H1 (cell line): ENCODE data around the gene SLC2A14. TPM values are rescaled to one million over a fixed set of nuclear protein-coding genes. Genes with fewer than 3 reads are reported as not detected.

ENCODE experiments used
- CTCF ChIA-PET: fragments of 300-600 bp; sonication (Branson Sonifier 250); formaldehyde crosslinking; loops from one replicate; lab custom pipeline; 2021; ENCODE audit not compliant: partially characterized antibody; lab: Charles Lee
- POLR2A ChIA-PET: fragments of 300-600 bp; sonication (Branson Sonifier 250); formaldehyde crosslinking; loops from one replicate; lab custom pipeline; 2021; ENCODE audit warnings: inconsistent platforms; ENCODE audit not compliant: partially characterized antibody; lab: Charles Lee
- DNase-seq, 2 experiments: peaks; one replicate each; pipeline versions ENCODE4 v3.0.0 to v3.0.0-alpha.2; 2010 to 2022; ENCODE audit warnings: low spot score in 2 of 2, low read depth in 1 of 2, mixed read lengths in 1 of 2
- FAIRE-seq: peaks from 2 replicates; lab custom pipeline; 2011; peaks lifted over from hg19 to GRCh38; lab: Jason Lieb, UNC
- H2AFZ ChIP-seq: 2 replicates; pipeline ENCODE4 v1.8.1; 2012; ENCODE audit warnings: low read length, inconsistent platforms
- H2AK5ac ChIP-seq: 2 replicates; pipeline ENCODE4 v1.6.1; 2013; ENCODE audit warnings: low read depth, low read length
- H2BK120ac ChIP-seq: replicated peaks from 2 replicates; pipeline ENCODE3; 2013; ENCODE audit warnings: low read depth, low read length, inconsistent platforms
- H2BK12ac ChIP-seq: 2 replicates; pipeline ENCODE4 v1.6.1; 2013; ENCODE audit warnings: low read depth, low read length
- H2BK15ac ChIP-seq: 2 replicates; pipeline ENCODE4 v1.6.1; 2013; ENCODE audit warnings: low read length
- H2BK20ac ChIP-seq: 2 replicates; pipeline ENCODE4 v1.6.1; 2013; ENCODE audit warnings: low read length
- H2BK5ac ChIP-seq: 2 replicates; pipeline ENCODE4 v1.6.1; 2013; ENCODE audit warnings: low read depth, low read length
- H3K14ac ChIP-seq: 2 replicates; pipeline ENCODE4 v1.6.1; 2013; ENCODE audit warnings: inconsistent platforms; ENCODE audit not compliant: insufficient read length
- H3K18ac ChIP-seq: 2 replicates; pipeline ENCODE4 v1.6.1; 2013; ENCODE audit warnings: low read length; ENCODE audit errors: extremely low read depth
- H3K23ac ChIP-seq: 2 replicates; pipeline ENCODE4 v1.6.1; 2013; ENCODE audit warnings: inconsistent platforms; ENCODE audit not compliant: insufficient read length
- H3K23me2 ChIP-seq: 2 replicates; pipeline ENCODE4 v1.6.1; 2013; ENCODE audit warnings: low read depth, low read length
- H3K27ac ChIP-seq: 2 replicates; pipeline ENCODE4 v1.6.1; 2011; ENCODE audit warnings: low read depth, low read length, inconsistent platforms
- H3K27me3 ChIP-seq, 4 experiments: replicated peaks in 1 of 4; 1 replicate in 1 of 4; 2 replicates in 3 of 4; pipeline versions ENCODE4 v1.6.1 to v1.8.1; 2011 to 2013; ENCODE audit warnings: low read length in 3 of 4, mild to moderate bottlenecking in 3 of 4, inconsistent platforms in 2 of 4, mixed read lengths in 2 of 4, moderate library complexity in 1 of 4; ENCODE audit not compliant: control insufficient read depth in 3 of 4, insufficient read depth in 3 of 4; ENCODE audit errors: extremely low read depth in 1 of 4
- H3K36me3 ChIP-seq, 4 experiments: 2 replicates each; pipeline versions ENCODE4 v1.6.1 to v1.8.1; 2011 to 2013; ENCODE audit warnings: mild to moderate bottlenecking in 4 of 4, low read length in 3 of 4, moderate library complexity in 2 of 4, control low read depth in 1 of 4, inconsistent platforms in 1 of 4; ENCODE audit not compliant: insufficient read depth in 4 of 4, control insufficient read depth in 2 of 4
- H3K4ac ChIP-seq: replicated peaks from 2 replicates; pipeline ENCODE3; 2013; ENCODE audit warnings: low read length, low read depth, mixed read lengths, inconsistent platforms; ENCODE audit not compliant: insufficient read length
- H3K4me1 ChIP-seq, 4 experiments: replicated peaks in 1 of 4; 1 replicate in 1 of 4; 2 replicates in 3 of 4; pipeline versions ENCODE4 v1.6.1 to v1.8.1; 2011 to 2013; ENCODE audit warnings: low read length in 3 of 4, inconsistent platforms in 2 of 4, mixed read lengths in 1 of 4; ENCODE audit not compliant: insufficient read depth in 4 of 4, control insufficient read depth in 3 of 4
- H3K4me2 ChIP-seq, 2 experiments: 2 replicates each; pipeline versions ENCODE4 v1.6.1 to v1.8.1; 2011 to 2013; ENCODE audit warnings: low read depth in 2 of 2, low read length in 2 of 2, control low read depth in 1 of 2, inconsistent platforms in 1 of 2, mild to moderate bottlenecking in 1 of 2; ENCODE audit not compliant: insufficient read depth in 1 of 2
- H3K4me3 ChIP-seq, 4 experiments: fragments of 200-600, 300-600 bp in 1 of 4; sonication (generic), shearing (Covaris generic), sonication (Bioruptor Twin) in 1 of 4; 2 replicates each; pipeline versions ENCODE4 v1.5.1 to v1.8.1; 2011 to 2016; ENCODE audit warnings: low read length in 4 of 4, low read depth in 3 of 4, control low read depth in 2 of 4, inconsistent platforms in 2 of 4, mild to moderate bottlenecking in 2 of 4, mixed read lengths in 1 of 4, moderate library complexity in 1 of 4; ENCODE audit not compliant: insufficient read depth in 2 of 4; ENCODE audit errors: extremely low read depth in 1 of 4
- H3K56ac ChIP-seq: replicated peaks from 2 replicates; pipeline ENCODE3; 2013; ENCODE audit warnings: low read depth, mild to moderate bottlenecking, mixed read lengths, low read length, inconsistent platforms; ENCODE audit not compliant: insufficient read length
- H3K79me1 ChIP-seq: 2 replicates; pipeline ENCODE4 v1.6.1; 2013; ENCODE audit warnings: low read depth, low read length, control low read depth
- H3K79me2 ChIP-seq, 2 experiments: 2 replicates each; pipeline versions ENCODE4 v1.6.1 to v1.8.1; 2012 to 2013; ENCODE audit warnings: low read length in 2 of 2, mild to moderate bottlenecking in 2 of 2, inconsistent platforms in 1 of 2; ENCODE audit not compliant: insufficient read depth in 2 of 2, control insufficient read depth in 1 of 2
- H3K9ac ChIP-seq, 4 experiments: replicated peaks in 1 of 4; 1 replicate in 1 of 4; 2 replicates in 3 of 4; pipeline versions ENCODE4 v1.6.1 to v1.8.1; 2011 to 2013; ENCODE audit warnings: low read depth in 3 of 4, low read length in 3 of 4, control low read depth in 2 of 4, mild to moderate bottlenecking in 2 of 4, moderate library complexity in 2 of 4, inconsistent platforms in 1 of 4; ENCODE audit errors: extremely low read depth in 1 of 4
- H3K9me3 ChIP-seq, 2 experiments: 2 replicates each; pipeline versions ENCODE4 v1.6.1 to v1.8.1; 2012 to 2013; ENCODE audit warnings: mild to moderate bottlenecking in 2 of 2, moderate library complexity in 2 of 2, control low read depth in 1 of 2, inconsistent platforms in 1 of 2, low read depth in 1 of 2, low read length in 1 of 2, mixed read lengths in 1 of 2; ENCODE audit not compliant: insufficient read depth in 2 of 2
- H4K20me1 ChIP-seq, 2 experiments: replicated peaks in 1 of 2; 2 replicates each; pipeline versions ENCODE3 to v1.8.1; 2011 to 2013; ENCODE audit warnings: inconsistent platforms in 2 of 2, low read length in 2 of 2, mild to moderate bottlenecking in 1 of 2; ENCODE audit not compliant: insufficient read depth in 2 of 2, control insufficient read depth in 1 of 2
- H4K5ac ChIP-seq: 2 replicates; pipeline ENCODE4 v1.6.1; 2013; ENCODE audit warnings: low read length, low read depth, mixed read lengths, inconsistent platforms; ENCODE audit not compliant: insufficient read length
- H4K8ac ChIP-seq: 2 replicates; pipeline ENCODE4 v1.8.0; 2013; ENCODE audit warnings: mild to moderate bottlenecking, moderate library complexity, low read length, inconsistent platforms; ENCODE audit not compliant: insufficient read depth; ENCODE audit errors: extremely low read depth
- H4K91ac ChIP-seq: replicated peaks from 2 replicates; pipeline ENCODE3; 2013; ENCODE audit warnings: low read length, mixed read lengths, inconsistent platforms; ENCODE audit not compliant: insufficient read length
- KDM1A ChIP-seq: fragments of 200-600, 300-600 bp; sonication (generic); IDR thresholded peaks from 2 replicates; pipeline ENCODE4 v1.7.1; 2016; ENCODE audit warnings: mild to moderate bottlenecking, low read length, borderline replicate concordance
- POLR2A ChIP-seq, 2 experiments: IDR thresholded peaks; 1 replicate in 1 of 2; 2 replicates in 1 of 2; pipeline ENCODE4 v1.6.1; 2011; ENCODE audit warnings: low read depth in 2 of 2, low read length in 2 of 2, mild to moderate bottlenecking in 2 of 2; ENCODE audit errors: control extremely low read depth in 1 of 2
- RNF2 ChIP-seq: fragments of 200-900, 300-1000 bp; sonication (generic); IDR thresholded peaks from 2 replicates; pipeline ENCODE4 v1.7.1; 2016; ENCODE audit warnings: borderline replicate concordance, low read depth, mild to moderate bottlenecking, antibody characterized with exemption, low read length; ENCODE audit not compliant: poor library complexity, severe bottlenecking; ENCODE audit errors: missing control alignments
- TAF1 ChIP-seq: IDR thresholded peaks from 2 replicates; pipeline ENCODE4 v1.6.1; 2011; ENCODE audit warnings: mild to moderate bottlenecking, low read depth, low read length
- WGBS, 2 experiments: shearing (Covaris generic) in 1 of 2; methylation state at CpG; one replicate each; pipeline versions ENCODE4 v1.1.6 to v1.1.7; 2013 to 2015; ENCODE audit warnings: low lambda C conversion rate in 2 of 2, mixed read lengths in 2 of 2, inconsistent platforms in 1 of 2, low coverage in 1 of 2, missing lambda C conversion rate in 1 of 2; ENCODE audit not compliant: insufficient replicate concordance in 2 of 2, insufficient coverage in 1 of 2, insufficient read length in 1 of 2; ENCODE audit errors: extremely low coverage in 1 of 2, missing lambda C conversion rate in 1 of 2; 5-methylcytosine and 5-hydroxymethylcytosine counted together
- polyA plus RNA-seq, 7 experiments: library from polyadenylated mRNA; depleted of rRNA in 3 of 7; stranded (reverse) in 5 of 7; unstranded in 2 of 7; fragments of >200 nt in 5 of 7; fragments of 200-250 nt in 2 of 7; gene quantifications; 1 replicate in 5 of 7; 2 replicates in 1 of 7; 4 replicates in 1 of 7; pipeline versions ENCODE4 v1.2.1 to v1.2.3, GENCODE V29; 2011 to 2013; ENCODE audit warnings: missing spikeins in 2 of 7, mixed read lengths in 2 of 7
- total RNA-seq: library from RNA; stranded (reverse); fragmentation: NEBNext Ultra II Directional; extraction: Animal tissue kit (Norgen Biotek cat#: 25700); gene quantifications from 2 replicates; pipeline ENCODE4 v1.2.1, GENCODE V29; 2021

Gene SLC2A14
- total and polyA plus RNA-seq, 2 of the 8 experiments (the other 6 are each of a cell fraction or from before 2014, with no cell fraction given): 11.1 to 19.3 TPM

GRCh38 chr12:7834701-7835100, 38.0 kb downstream of the SLC2A14 start:
- ChIA-PET POLR2A (interaction anchor here (0.6 to 1.7 kb wide), 3 partner anchors 11 to 157 kb away, joined by 3 to 4 read pairs (median 3); no protein-coding TSS in a partner anchor), CTCF (interaction anchor here (0.9 to 2.0 kb wide), 4 partner anchors 14 to 193 kb away, joined by 3 to 6 read pairs (median 4); no protein-coding TSS in a partner anchor)
- Histone ChIP-seq H2AFZ (no peak overlapping the region), H3K27ac (no peak overlapping the region), H3K18ac (no peak overlapping the region), H2AK5ac (no peak overlapping the region), H3K23me2 (no peaks in the 10 kb centered on the region), H3K56ac (no peak overlapping the region), H3K23ac (no peak overlapping the region), H3K4me2 (no peak overlapping the region), H3K14ac (no peak overlapping the region), H3K79me1 (no peaks in the 10 kb centered on the region), H3K27me3 (no peaks in the 10 kb centered on the region), H4K20me1 (no peaks in the 10 kb centered on the region), H3K36me3 (no peaks in the 10 kb centered on the region), H2BK15ac (no peak overlapping the region), H2BK5ac (no peak overlapping the region), H3K4me3 (no peak overlapping the region), H2BK20ac (no peak overlapping the region), H3K4ac (no peak overlapping the region), H2BK12ac (peak overlapping the region; percentile 12; the same call in 1 of the 2 replicates), H3K9ac (no peak overlapping the region), H2BK120ac (no peak overlapping the region), H4K8ac (no peak overlapping the region), H4K91ac (no peak overlapping the region), H3K9me3 (no peaks in the 10 kb centered on the region), H4K5ac (no peak overlapping the region), H3K4me1 (no peaks in the 10 kb centered on the region; a peak in 1 of 7 replicates), H3K79me2 (no peaks in the 10 kb centered on the region)
- FAIRE-seq (no peak), DNase-seq (no peak)
- WGBS, 2 experiments: 79% methylated on average over 1 of the region's 1 CpG; no CpG with 5 or more reads in 1 of the 2 experiments
- TF ChIP-seq KDM1A (no peak), TAF1 (no peak), POLR2A (IDR thresholded peaks at IDR 0.05; ENCODE audit: control extremely low read depth in 1 of 2, low read depth in 2 of 2, low read length in 2 of 2) (no peak), RNF2 (no peak)
